Activated naive CD8-positive, alpha-beta T cell treated with anti-CD3 and anti-CD28 coated beads for 36 hours (primary cell): ENCODE data around the gene ANKRD28. TPM values are rescaled to one million over a fixed set of nuclear protein-coding genes. Genes with fewer than 3 reads are reported as not detected.
A peak's percentile ranks its signal among the peaks of the same experiment; 100 is the strongest.
"Not testable (repeated sequence)": the region's sequence is repeated elsewhere in the genome, so short reads cannot be mapped to it uniquely, and the experiment has no call there.

ENCODE experiments used
- DNase-seq: peaks from one replicate; pipeline ENCODE4 v3.0.0; 2021
- H3K27ac Mint-ChIP-seq: one replicate; pipeline ENCODE4 v1.8.0; 2022; ENCODE audit warnings: mild to moderate bottlenecking, moderate library complexity, mixed read lengths
- H3K27me3 Mint-ChIP-seq: one replicate; pipeline ENCODE4 v1.8.0; 2022; ENCODE audit warnings: mild to moderate bottlenecking, mixed read lengths
- H3K36me3 Mint-ChIP-seq: one replicate; pipeline ENCODE4 v1.8.0; 2021; ENCODE audit warnings: mild to moderate bottlenecking, mixed read lengths
- H3K4me1 Mint-ChIP-seq: one replicate; pipeline ENCODE4 v1.8.0; 2021; ENCODE audit warnings: mixed read lengths
- H3K4me3 Mint-ChIP-seq: one replicate; pipeline ENCODE4 v1.8.0; 2022; ENCODE audit warnings: mild to moderate bottlenecking, moderate library complexity, mixed read lengths
- H3K9me3 Mint-ChIP-seq: one replicate; pipeline ENCODE4 v1.8.0; 2022; ENCODE audit warnings: mixed read lengths
- total RNA-seq, 2 experiments: library from RNA; stranded (reverse); gene quantifications; one replicate each; pipeline ENCODE4 v1.2.3, GENCODE V29; 2021

The ANKRD28 gene
- total RNA-seq, 2 experiments from 2014 or later, result 31.2 to 33.1 TPM

DNA sequence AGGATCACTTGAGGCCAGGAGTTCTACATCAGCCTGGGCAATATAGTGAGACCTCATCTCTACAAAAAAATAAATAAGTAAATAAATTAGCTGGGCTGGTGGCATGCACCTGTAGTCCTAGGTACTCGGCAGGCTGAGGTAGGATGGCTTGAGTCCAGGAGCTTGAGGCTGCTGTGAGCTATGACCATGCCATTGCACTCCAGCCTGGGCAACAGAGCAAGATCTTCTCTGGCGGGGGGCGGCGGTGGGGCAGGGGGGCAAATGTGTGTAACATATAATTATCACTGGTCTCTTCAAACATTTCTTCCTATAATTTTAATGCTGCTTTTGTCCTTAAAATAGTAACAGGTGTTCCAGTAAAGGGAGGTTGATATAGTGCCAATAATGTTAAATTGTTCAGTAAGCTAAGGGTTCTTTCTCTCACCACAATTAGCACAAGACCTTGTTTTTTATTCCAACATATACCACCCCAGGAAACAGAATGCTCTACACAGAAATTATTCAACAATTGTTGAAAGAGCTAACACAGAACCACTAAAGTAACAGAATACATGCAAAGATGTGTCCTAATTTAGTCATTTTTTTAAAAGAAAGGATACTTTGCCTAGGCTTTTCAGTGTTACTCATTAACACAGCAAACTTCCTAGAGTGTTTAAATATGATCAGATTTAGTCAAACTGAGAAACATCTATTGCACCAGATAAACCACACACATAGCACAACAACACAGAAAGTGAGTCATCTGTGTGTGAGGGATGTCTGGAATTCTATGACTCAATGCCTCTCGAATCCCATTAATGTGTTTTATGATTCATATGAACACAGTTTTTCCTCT is 29.1 kb downstream of the ANKRD28 start:
- Mint-ChIP-seq H3K36me3 (peaks cover 25% of the 10 kb centered on the region), H3K9me3 (peaks cover 5% of the 10 kb centered on the region), H3K4me1 (peaks cover 36% of the 10 kb centered on the region), H3K27me3 (no peaks in the 10 kb centered on the region), H3K4me3 (peak overlapping the region; percentile 0), H3K27ac (peak overlapping the region; percentile 67)
- no peak for DNase-seq

- Mint-ChIP-seq H3K4me1 (peaks cover 27% of the 10 kb centered on the region), H3K27ac (no peak overlapping the region), H3K36me3 (peaks cover 24% of the 10 kb centered on the region), H3K9me3 (peaks cover 5% of the 10 kb centered on the region), H3K4me3 (no peak overlapping the region), H3K27me3 (no peaks in the 10 kb centered on the region)
- DNase-seq, result no peak
Measured at GRCh38 chr3:15766406-15766805, 31.4 kb downstream of the ANKRD28 start.

GRCh38 chr3:15758295-15758694 is 39.5 kb downstream of the ANKRD28 start:
- no peak for DNase-seq
- Mint-ChIP-seq H3K9me3 (no peaks in the 10 kb centered on the region), H3K4me3 (no peak overlapping the region), H3K36me3 (peaks cover 19% of the 10 kb centered on the region), H3K4me1 (peaks cover 9% of the 10 kb centered on the region), H3K27me3 (no peaks in the 10 kb centered on the region), H3K27ac (no peak overlapping the region)

GRCh38 chr3:15757824-15758223 is 40.0 kb downstream of the ANKRD28 start:
- DNase-seq, result no peak
- Mint-ChIP-seq H3K4me1 (peaks cover 10% of the 10 kb centered on the region), H3K4me3 (no peak overlapping the region), H3K27ac (no peak overlapping the region), H3K9me3 (no peaks in the 10 kb centered on the region), H3K36me3 (peaks cover 21% of the 10 kb centered on the region), H3K27me3 (no peaks in the 10 kb centered on the region)

DNA sequence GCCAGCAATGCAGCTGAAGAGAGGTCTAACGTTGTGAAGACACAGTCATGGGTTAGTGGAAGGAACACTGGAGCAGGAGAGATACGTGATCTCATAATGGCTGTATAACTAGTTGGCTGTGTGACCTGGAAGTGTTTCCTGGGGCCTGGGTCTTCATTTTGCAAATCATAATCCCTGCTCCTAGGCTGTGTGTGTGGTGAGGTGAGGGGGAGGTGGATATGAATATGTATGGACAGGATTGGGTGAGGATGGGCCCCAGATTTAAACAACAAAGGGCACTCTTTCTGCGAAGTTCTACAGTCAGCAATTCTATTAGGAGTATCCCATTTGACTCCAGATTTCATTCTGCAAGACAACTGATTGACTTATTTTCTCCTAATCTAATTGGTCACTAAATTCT is 41.3 kb downstream of the ANKRD28 start:
- Mint-ChIP-seq H3K9me3 (no peaks in the 10 kb centered on the region), H3K4me3 (no peak overlapping the region), H3K27me3 (no peaks in the 10 kb centered on the region), H3K36me3 (peaks cover 20% of the 10 kb centered on the region), H3K27ac (no peak overlapping the region), H3K4me1 (peaks cover 10% of the 10 kb centered on the region)
- no peak for DNase-seq

- Mint-ChIP-seq H3K4me1 (peaks cover 10% of the 10 kb centered on the region), H3K9me3 (no peaks in the 10 kb centered on the region), H3K36me3 (peaks cover 20% of the 10 kb centered on the region), H3K27me3 (no peaks in the 10 kb centered on the region), H3K27ac (no peak overlapping the region), H3K4me3 (no peak overlapping the region)
- no peak for DNase-seq
Measured at GRCh38 chr3:15755780-15756179, 42.0 kb downstream of the ANKRD28 start.

DNA sequence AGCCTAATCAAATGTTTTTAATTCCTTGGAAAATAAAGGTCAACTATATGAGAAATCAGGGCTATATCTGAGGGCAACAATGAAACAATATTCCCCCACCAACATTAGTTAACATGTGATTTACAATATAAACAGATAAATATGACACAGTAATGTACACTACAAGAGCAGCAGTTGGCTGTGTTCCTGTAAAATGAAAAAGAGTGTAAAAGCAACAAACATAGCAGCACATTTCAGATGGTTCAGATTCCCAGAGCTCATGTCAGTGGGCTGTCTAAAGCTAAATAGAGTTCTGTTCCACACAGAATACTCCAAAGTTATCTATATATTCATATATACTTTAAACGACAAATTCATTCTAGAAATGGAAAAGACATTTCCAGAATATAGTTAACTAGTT is 42.6 kb downstream of the ANKRD28 start:
- no peaks in the 10 kb centered on the region for H3K27me3 Mint-ChIP-seq
- H3K4me3 Mint-ChIP-seq, result no peak overlapping the region
- no peak overlapping the region for H3K27ac Mint-ChIP-seq

DNA sequence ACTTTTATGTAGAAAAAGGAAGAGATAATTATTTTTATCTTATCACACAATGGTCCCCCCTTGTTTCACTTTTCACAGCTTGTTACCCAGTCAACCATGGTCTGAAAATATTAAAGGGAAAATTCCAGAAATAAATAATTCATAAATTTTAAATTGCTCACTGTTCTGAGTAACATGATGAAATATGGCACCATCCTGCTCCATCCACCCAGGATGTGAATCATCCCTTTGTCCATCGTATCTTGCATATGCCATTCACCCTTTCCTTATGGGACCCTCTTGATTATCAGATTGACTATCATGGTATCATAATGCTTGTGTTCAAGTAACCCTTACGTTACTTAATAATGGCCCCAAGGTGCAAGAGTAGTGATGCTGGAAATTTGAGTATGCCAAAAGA is 43.7 kb downstream of the ANKRD28 start:
- peaks cover 1% of the 10 kb centered on the region for H3K9me3 Mint-ChIP-seq

More for the DNA sequence above, 42.6 kb downstream of the ANKRD28 start:
- peaks cover 24% of the 10 kb centered on the region for H3K36me3 Mint-ChIP-seq
- DNase-seq, result no peak
- H3K4me1 Mint-ChIP-seq, result peaks cover 10% of the 10 kb centered on the region
- H3K9me3 Mint-ChIP-seq, result no peaks in the 10 kb centered on the region

GRCh38 chr3:15753056-15753710 is 44.6 kb downstream of the ANKRD28 start:
- DNase-seq, result no peak
- Mint-ChIP-seq H3K27ac (no peak overlapping the region), H3K27me3 (no peaks in the 10 kb centered on the region), H3K4me1 (peaks cover 12% of the 10 kb centered on the region), H3K36me3 (peaks cover 32% of the 10 kb centered on the region), H3K4me3 (no peak overlapping the region), H3K9me3 (peaks cover 1% of the 10 kb centered on the region)

More for the DNA sequence above, 43.7 kb downstream of the ANKRD28 start:
- Mint-ChIP-seq H3K4me3 (no peak overlapping the region), H3K27ac (no peak overlapping the region), H3K36me3 (peaks cover 28% of the 10 kb centered on the region), H3K4me1 (peaks cover 10% of the 10 kb centered on the region), H3K27me3 (no peaks in the 10 kb centered on the region)
- no peak for DNase-seq

GRCh38 chr3:15750879-15751278 is 46.9 kb downstream of the ANKRD28 start:
- H3K9me3 Mint-ChIP-seq, result peaks cover 10% of the 10 kb centered on the region
- no peak overlapping the region for H3K4me3 Mint-ChIP-seq
- H3K27me3 Mint-ChIP-seq, result no peaks in the 10 kb centered on the region
- H3K36me3 Mint-ChIP-seq, result peaks cover 50% of the 10 kb centered on the region
- no peak for DNase-seq
- no peak overlapping the region for H3K27ac Mint-ChIP-seq
- H3K4me1 Mint-ChIP-seq, result peaks cover 28% of the 10 kb centered on the region

GRCh38 chr3:15750143-15750542 is 47.6 kb downstream of the ANKRD28 start:
- DNase-seq, result no peak
- H3K36me3 Mint-ChIP-seq, result peaks cover 56% of the 10 kb centered on the region
- H3K4me3 Mint-ChIP-seq, result no peak overlapping the region
- H3K4me1 Mint-ChIP-seq, result peaks cover 33% of the 10 kb centered on the region
- H3K9me3 Mint-ChIP-seq, result peaks cover 17% of the 10 kb centered on the region
- H3K27ac Mint-ChIP-seq, result no peak overlapping the region
- no peaks in the 10 kb centered on the region for H3K27me3 Mint-ChIP-seq

GRCh38 chr3:15745896-15746295 is 51.9 kb downstream of the ANKRD28 start:
- Mint-ChIP-seq H3K36me3 (peaks cover 65% of the 10 kb centered on the region), H3K4me1 (peaks cover 33% of the 10 kb centered on the region), H3K27ac (peak overlapping the region; percentile 6), H3K9me3 (peaks cover 27% of the 10 kb centered on the region)
- not testable (repeated sequence) for H3K27me3 Mint-ChIP-seq, H3K4me3 Mint-ChIP-seq, DNase-seq

DNA sequence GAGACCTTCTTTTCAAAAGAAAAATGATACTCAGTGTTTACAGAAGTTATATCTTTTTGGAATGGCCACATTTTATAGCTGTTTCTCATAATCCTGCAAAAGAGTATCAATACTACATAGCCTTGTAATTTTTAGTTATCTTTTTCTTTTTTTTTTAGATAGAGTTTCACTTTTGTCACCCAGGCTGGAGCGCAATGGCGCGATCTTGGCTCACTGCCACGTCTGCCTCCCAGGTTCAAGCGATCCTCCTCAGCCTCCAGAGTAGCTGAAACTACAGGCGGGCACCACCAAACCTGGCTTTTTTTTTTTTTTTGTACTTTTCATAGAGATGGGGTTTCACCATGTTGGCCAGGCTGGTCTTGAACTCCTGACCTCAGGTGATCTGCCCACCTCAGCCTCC is 53.6 kb downstream of the ANKRD28 start:
- Mint-ChIP-seq H3K4me3 (no peak overlapping the region), H3K4me1 (peaks cover 33% of the 10 kb centered on the region), H3K27ac (no peak overlapping the region), H3K27me3 (no peaks in the 10 kb centered on the region), H3K9me3 (peaks cover 38% of the 10 kb centered on the region), H3K36me3 (peaks cover 68% of the 10 kb centered on the region)
- DNase-seq, result no peak

DNA sequence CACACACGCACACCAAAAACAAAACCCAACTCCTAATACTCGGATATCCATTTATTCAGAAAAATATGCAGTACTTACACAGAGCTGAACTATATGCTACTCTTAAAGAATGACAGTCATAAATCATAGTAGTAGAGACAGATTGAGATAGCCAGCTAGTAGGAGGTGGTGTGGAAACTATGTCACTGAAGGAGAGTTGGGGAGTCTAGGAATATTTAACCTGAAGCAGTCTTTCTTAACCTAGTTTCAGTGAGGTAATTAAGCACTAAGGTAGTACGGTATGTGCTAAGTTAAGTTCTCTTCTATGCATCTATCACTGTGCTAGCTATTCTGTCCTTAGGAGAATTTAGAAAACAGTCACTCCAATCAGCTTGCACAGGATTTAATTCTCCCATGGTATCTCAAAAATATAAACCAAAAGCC is 54.2 kb downstream of the ANKRD28 start:
- Mint-ChIP-seq H3K36me3 (peaks cover 71% of the 10 kb centered on the region), H3K27ac (no peak overlapping the region)

GRCh38 chr3:15742236-15742635 is 55.5 kb downstream of the ANKRD28 start:
- Mint-ChIP-seq H3K4me1 (peaks cover 24% of the 10 kb centered on the region), H3K36me3 (peaks cover 69% of the 10 kb centered on the region), H3K9me3 (peaks cover 45% of the 10 kb centered on the region)
- not testable (repeated sequence) for H3K27ac Mint-ChIP-seq, H3K4me3 Mint-ChIP-seq, DNase-seq, H3K27me3 Mint-ChIP-seq

More for the DNA sequence above, 54.2 kb downstream of the ANKRD28 start:
- H3K9me3 Mint-ChIP-seq, result peaks cover 42% of the 10 kb centered on the region
- H3K4me1 Mint-ChIP-seq, result peaks cover 33% of the 10 kb centered on the region
- no peak for DNase-seq
- H3K27me3 Mint-ChIP-seq, result no peaks in the 10 kb centered on the region
- H3K4me3 Mint-ChIP-seq, result no peak overlapping the region
